Measurements from ENCODE around the gene DNAAF1.

Gene DNAAF1

GRCh38 chr16:84175350-84176081, 30.4 kb downstream of the DNAAF1 start:
- TF ChIP-seq EZH2phosphoT487 (IDR thresholded peaks at IDR 0.05; ENCODE audit: borderline replicate concordance, low read length) (no peak), CTCF (IDR thresholded peaks at IDR 0.05; ENCODE audit: low read depth, low read length, poor library complexity, severe bottlenecking) (peak; percentile 59)
- H3F3A ChIP-seq (ENCODE audit: control insufficient read depth, insufficient read depth) = no peaks in the 10 kb centered on the region
- H3K4me3 ChIP-seq (ENCODE audit: low read length) = no peak overlapping the region
- H3K79me2 ChIP-seq (ENCODE audit: control insufficient read depth, low read length) = no peaks in the 10 kb centered on the region
- no peaks in the 10 kb centered on the region for H3K4me1 ChIP-seq (ENCODE audit: control insufficient read depth, low read length)
- H4K20me1 ChIP-seq (ENCODE audit: control insufficient read depth, insufficient read depth, low read depth, low read length) = no peaks in the 10 kb centered on the region
- H3K9me2 ChIP-seq (replicated peaks; ENCODE audit: control insufficient read depth, low read length) = no peaks in the 10 kb centered on the region
- H3K27ac ChIP-seq (ENCODE audit: low read depth, low read length) = no peak overlapping the region
- no peaks in the 10 kb centered on the region for H3K9me3 ChIP-seq (ENCODE audit: control insufficient read depth, insufficient read depth, low read length)
- peaks cover 23% of the 10 kb centered on the region for H3K36me3 ChIP-seq (ENCODE audit: control insufficient read depth, low read length)
- no peaks in the 10 kb centered on the region for H3K27me3 ChIP-seq (ENCODE audit: control insufficient read depth, low read length)
- no peak overlapping the region for H3K4me2 ChIP-seq (ENCODE audit: low read length)

DNA sequence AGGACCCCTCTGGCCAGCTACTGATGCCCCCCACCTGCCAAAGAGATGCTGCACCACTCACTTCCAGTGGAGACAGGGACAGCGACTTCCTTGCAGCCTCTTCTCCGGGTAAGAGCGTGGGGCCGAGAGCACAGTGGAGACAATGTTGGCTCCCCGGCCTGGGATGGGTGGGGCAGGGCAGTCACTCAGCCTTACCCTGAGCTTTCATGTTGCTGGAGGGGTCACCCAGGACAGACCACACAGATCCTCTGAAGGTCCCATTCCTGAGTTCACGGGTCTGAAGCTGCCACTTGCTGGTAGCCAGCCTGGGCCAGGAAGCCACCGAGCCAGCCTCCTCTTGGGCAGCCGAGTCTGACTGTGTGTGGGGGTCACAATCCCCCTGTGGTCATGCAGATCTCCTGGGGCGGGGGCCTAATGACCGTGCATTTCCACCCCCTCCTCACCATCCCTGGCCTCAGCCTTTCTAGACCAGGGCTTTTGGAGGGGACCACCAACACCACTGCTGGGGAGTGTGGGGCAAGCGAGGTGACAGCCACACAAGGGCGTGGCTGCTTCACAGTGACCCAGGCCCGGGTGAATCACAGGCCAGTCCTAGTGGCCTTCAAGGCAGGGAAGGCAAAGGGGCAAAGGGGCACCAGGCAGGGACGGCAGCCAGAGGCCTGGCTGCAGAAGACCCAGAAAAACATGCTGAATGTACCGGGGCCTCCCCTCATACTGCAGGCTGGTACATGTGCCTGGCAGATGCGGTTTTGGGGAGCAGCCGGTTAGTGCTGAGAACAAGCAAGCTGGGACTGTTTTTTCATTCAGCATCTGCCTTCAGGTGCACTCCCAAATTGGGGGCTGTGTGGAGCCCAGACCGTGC, 31.3 kb downstream of the DNAAF1 start:
- no peak overlapping the region for H3K4me2 ChIP-seq (ENCODE audit: low read length)
- H4K20me1 ChIP-seq (ENCODE audit: control insufficient read depth, insufficient read depth, low read depth, low read length) = no peaks in the 10 kb centered on the region
- no peak overlapping the region for H3K27ac ChIP-seq (ENCODE audit: low read depth, low read length)

GRCh38 chr16:84177741-84178073, 32.6 kb downstream of the DNAAF1 start:
- Histone ChIP-seq H3K9me2 (replicated peaks; ENCODE audit: control insufficient read depth, low read length) (no peaks in the 10 kb centered on the region), H4K20me1 (ENCODE audit: control insufficient read depth, insufficient read depth, low read depth, low read length) (no peaks in the 10 kb centered on the region), H3K36me3 (ENCODE audit: control insufficient read depth, low read length) (peaks cover 41% of the 10 kb centered on the region), H3K79me2 (ENCODE audit: control insufficient read depth, low read length) (peaks cover 2% of the 10 kb centered on the region), H3K4me2 (ENCODE audit: low read length) (no peak overlapping the region), H3K27ac (ENCODE audit: low read depth, low read length) (no peak overlapping the region), H3F3A (ENCODE audit: control insufficient read depth, insufficient read depth) (no peaks in the 10 kb centered on the region), H3K27me3 (ENCODE audit: control insufficient read depth, low read length) (no peaks in the 10 kb centered on the region), H3K4me1 (ENCODE audit: control insufficient read depth, low read length) (no peaks in the 10 kb centered on the region), H3K4me3 (ENCODE audit: low read length) (no peak overlapping the region), H3K9me3 (ENCODE audit: control insufficient read depth, insufficient read depth, low read length) (no peaks in the 10 kb centered on the region)
- no peak for TF ChIP-seq EZH2phosphoT487 (IDR thresholded peaks at IDR 0.05; ENCODE audit: borderline replicate concordance, low read length)
- TF ChIP-seq CTCF (IDR thresholded peaks at IDR 0.05; ENCODE audit: low read depth, low read length, poor library complexity, severe bottlenecking) = no peak

More for the DNA sequence above, 31.3 kb downstream of the DNAAF1 start:
- Histone ChIP-seq H3K9me2 (replicated peaks; ENCODE audit: control insufficient read depth, low read length) (no peaks in the 10 kb centered on the region), H3K4me1 (ENCODE audit: control insufficient read depth, low read length) (no peaks in the 10 kb centered on the region), H3K36me3 (ENCODE audit: control insufficient read depth, low read length) (peaks cover 30% of the 10 kb centered on the region), H3K27me3 (ENCODE audit: control insufficient read depth, low read length) (no peaks in the 10 kb centered on the region), H3K79me2 (ENCODE audit: control insufficient read depth, low read length) (no peaks in the 10 kb centered on the region), H3K9me3 (ENCODE audit: control insufficient read depth, insufficient read depth, low read length) (no peaks in the 10 kb centered on the region), H3K4me3 (ENCODE audit: low read length) (no peak overlapping the region), H3F3A (ENCODE audit: control insufficient read depth, insufficient read depth) (no peaks in the 10 kb centered on the region)
- TF ChIP-seq CTCF (IDR thresholded peaks at IDR 0.05; ENCODE audit: low read depth, low read length, poor library complexity, severe bottlenecking) (no peak), EZH2phosphoT487 (IDR thresholded peaks at IDR 0.05; ENCODE audit: borderline replicate concordance, low read length) (no peak)
